Karpas-422 (cell line): Measurements from ENCODE around the gene BRSK2. TPM values are rescaled to one million over a fixed set of nuclear protein-coding genes. Genes with fewer than 3 reads are reported as not detected.

Experiments used
- DNase-seq: peaks from one replicate; pipeline ENCODE4 v3.0.0-alpha.2; 2015
- H2AFZ ChIP-seq: fragments of 200-600 bp; sonication (generic); 2 replicates; pipeline ENCODE4 v1.6.1; 2014; ENCODE audit warnings: antibody characterized with exemption, low read length, mixed read lengths
- H3K27ac ChIP-seq: fragments of 200-600 bp; sonication (generic); 2 replicates; pipeline ENCODE4 v1.5.1; 2014; ENCODE audit warnings: mild to moderate bottlenecking, low read length, moderate library complexity
- H3K27me3 ChIP-seq: fragments of 200-600 bp; sonication (generic); 2 replicates; pipeline ENCODE4 v1.6.1; 2014; ENCODE audit warnings: low read length, mixed read lengths
- H3K36me3 ChIP-seq: fragments of 200-600 bp; sonication (generic); 2 replicates; pipeline ENCODE4 v1.6.1; 2014; ENCODE audit warnings: low read length, mixed read lengths; ENCODE audit not compliant: insufficient read depth
- H3K4me1 ChIP-seq: fragments of 200-600 bp; sonication (generic); 2 replicates; pipeline ENCODE4 v1.6.1; 2014; ENCODE audit warnings: mild to moderate bottlenecking, low read length, mixed read lengths
- H3K4me2 ChIP-seq: fragments of 200-600 bp; sonication (generic); 2 replicates; pipeline ENCODE4 v1.6.1; 2014; ENCODE audit warnings: low read length, low read depth, mild to moderate bottlenecking; ENCODE audit not compliant: poor library complexity, severe bottlenecking
- H3K4me3 ChIP-seq: fragments of 200-600 bp; sonication (generic); 2 replicates; pipeline ENCODE4 v1.5.1; 2014; ENCODE audit warnings: mild to moderate bottlenecking, antibody characterized with exemption, low read length, mixed read lengths
- H3K79me2 ChIP-seq: fragments of 200-600 bp; sonication (generic); 2 replicates; pipeline ENCODE4 v1.6.1; 2014; ENCODE audit warnings: mild to moderate bottlenecking, low read length, mixed read lengths
- H3K9ac ChIP-seq: fragments of 200-600 bp; sonication (generic); 2 replicates; pipeline ENCODE4 v1.6.0; 2014; ENCODE audit warnings: low read length
- H3K9me2 ChIP-seq: fragments of 200-600 bp; sonication (generic), shearing (Covaris generic); replicated peaks from 2 replicates; pipeline ENCODE4 v1.6.0; 2014; ENCODE audit warnings: mild to moderate bottlenecking, low read length, moderate library complexity; ENCODE audit not compliant: insufficient read depth
- H3K9me3 ChIP-seq: fragments of 300-700, 200-600 bp; sonication (generic); 2 replicates; pipeline ENCODE4 v1.6.1; 2014; ENCODE audit warnings: low read length, mixed read lengths
- H4K20me1 ChIP-seq: fragments of 200-600 bp; sonication (generic); 2 replicates; pipeline ENCODE4 v1.6.1; 2014; ENCODE audit warnings: mild to moderate bottlenecking, antibody characterized with exemption, low read length, low read depth; ENCODE audit not compliant: insufficient read depth
- total RNA-seq: library from RNA; depleted of rRNA; stranded (reverse); fragments of >200 nt; shearing (Covaris generic); gene quantifications from 2 replicates; pipeline ENCODE4 v1.2.3, GENCODE V29; 2014; ENCODE audit warnings: low replicate concordance

BRSK2 gene
- total RNA-seq, 1 experiment from 2014 or later, result not detected

- H3K4me3 ChIP-seq, result no peak overlapping the region
- no peak overlapping the region for H3K4me2 ChIP-seq
- H2AFZ ChIP-seq, result no peak overlapping the region
- no peak overlapping the region for H3K27ac ChIP-seq
- H3K36me3 ChIP-seq, result no peaks in the 10 kb centered on the region
- H3K9me3 ChIP-seq, result no peaks in the 10 kb centered on the region
- H3K9ac ChIP-seq, result no peak overlapping the region
- no peaks in the 10 kb centered on the region for H3K4me1 ChIP-seq
- no peaks in the 10 kb centered on the region for H3K79me2 ChIP-seq
- H4K20me1 ChIP-seq, result no peaks in the 10 kb centered on the region
- no peak for DNase-seq
- H3K9me2 ChIP-seq, result no peaks in the 10 kb centered on the region
- H3K27me3 ChIP-seq, result no peaks in the 10 kb centered on the region
Observed at GRCh38 chr11:1351278-1351937, 38.3 kb upstream of the BRSK2 start.

- Histone ChIP-seq H3K9me2 (no peaks in the 10 kb centered on the region), H3K27me3 (no peaks in the 10 kb centered on the region), H3K4me2 (no peak overlapping the region), H3K4me1 (no peaks in the 10 kb centered on the region), H3K9me3 (no peaks in the 10 kb centered on the region), H3K9ac (no peak overlapping the region), H3K36me3 (no peaks in the 10 kb centered on the region), H4K20me1 (no peaks in the 10 kb centered on the region), H3K27ac (no peak overlapping the region), H3K79me2 (no peaks in the 10 kb centered on the region), H3K4me3 (no peak overlapping the region), H2AFZ (no peak overlapping the region)
- DNase-seq, result no peak
Observed at GRCh38 chr11:1352696-1353382, 36.9 kb upstream of the BRSK2 start.

GRCh38 chr11:1353383-1354124 is 36.2 kb upstream of the BRSK2 start:
- no peak for DNase-seq
- Histone ChIP-seq H3K27me3 (no peaks in the 10 kb centered on the region), H3K9ac (no peak overlapping the region), H2AFZ (no peak overlapping the region), H3K79me2 (no peaks in the 10 kb centered on the region), H4K20me1 (no peaks in the 10 kb centered on the region), H3K4me3 (no peak overlapping the region), H3K27ac (no peak overlapping the region), H3K4me2 (no peak overlapping the region), H3K9me2 (no peaks in the 10 kb centered on the region), H3K36me3 (no peaks in the 10 kb centered on the region), H3K9me3 (no peaks in the 10 kb centered on the region), H3K4me1 (no peaks in the 10 kb centered on the region)

- no peak overlapping the region for H3K4me3 ChIP-seq
- H3K9ac ChIP-seq, result no peak overlapping the region
- H3K36me3 ChIP-seq, result no peaks in the 10 kb centered on the region
- no peaks in the 10 kb centered on the region for H3K9me3 ChIP-seq
- no peaks in the 10 kb centered on the region for H3K9me2 ChIP-seq
- H3K79me2 ChIP-seq, result no peaks in the 10 kb centered on the region
- no peak overlapping the region for H2AFZ ChIP-seq
- no peak overlapping the region for H3K4me2 ChIP-seq
- no peaks in the 10 kb centered on the region for H3K27me3 ChIP-seq
- no peaks in the 10 kb centered on the region for H3K4me1 ChIP-seq
- H3K27ac ChIP-seq, result no peak overlapping the region
- no peaks in the 10 kb centered on the region for H4K20me1 ChIP-seq
- DNase-seq, result no peak
Observed at GRCh38 chr11:1354125-1354938, 35.4 kb upstream of the BRSK2 start.

- H3K9ac ChIP-seq, result no peak overlapping the region
- no peaks in the 10 kb centered on the region for H3K79me2 ChIP-seq
- H3K27me3 ChIP-seq, result no peaks in the 10 kb centered on the region
- DNase-seq, result no peak
- no peaks in the 10 kb centered on the region for H3K9me3 ChIP-seq
- H3K9me2 ChIP-seq, result no peaks in the 10 kb centered on the region
- H2AFZ ChIP-seq, result no peak overlapping the region
- no peaks in the 10 kb centered on the region for H3K36me3 ChIP-seq
- H3K4me2 ChIP-seq, result no peak overlapping the region
- H3K4me3 ChIP-seq, result no peak overlapping the region
- no peak overlapping the region for H3K27ac ChIP-seq
- no peaks in the 10 kb centered on the region for H4K20me1 ChIP-seq
- no peaks in the 10 kb centered on the region for H3K4me1 ChIP-seq
Observed at GRCh38 chr11:1356007-1356435, 33.7 kb upstream of the BRSK2 start.

- Histone ChIP-seq H3K4me1 (no peaks in the 10 kb centered on the region), H3K4me3 (no peak overlapping the region), H2AFZ (no peak overlapping the region), H3K27ac (no peak overlapping the region), H3K27me3 (no peaks in the 10 kb centered on the region), H3K4me2 (no peak overlapping the region), H3K9me3 (no peaks in the 10 kb centered on the region), H3K9ac (no peak overlapping the region), H3K36me3 (no peaks in the 10 kb centered on the region), H4K20me1 (no peaks in the 10 kb centered on the region), H3K9me2 (no peaks in the 10 kb centered on the region), H3K79me2 (no peaks in the 10 kb centered on the region)
- no peak for DNase-seq
Observed at GRCh38 chr11:1356478-1356960, 33.2 kb upstream of the BRSK2 start.

- Histone ChIP-seq H3K9ac (no peak overlapping the region), H2AFZ (no peak overlapping the region), H3K79me2 (no peaks in the 10 kb centered on the region), H3K27ac (no peak overlapping the region), H3K4me1 (no peaks in the 10 kb centered on the region), H4K20me1 (no peaks in the 10 kb centered on the region), H3K9me2 (no peaks in the 10 kb centered on the region), H3K4me3 (no peak overlapping the region), H3K4me2 (no peak overlapping the region), H3K9me3 (no peaks in the 10 kb centered on the region), H3K27me3 (no peaks in the 10 kb centered on the region), H3K36me3 (no peaks in the 10 kb centered on the region)
- DNase-seq, result no peak
Observed at GRCh38 chr11:1358286-1358685, 31.4 kb upstream of the BRSK2 start.
